GM23248 (cell line): ENCODE results near the gene MMRN1.

Source experiments
- EZH2 ChIP-seq: fragments of 200-600 bp; sonication (generic); IDR thresholded peaks from 2 replicates; pipeline ENCODE4 v1.6.1; 2018; ENCODE audit warnings: antibody characterized with exemption, mild to moderate bottlenecking; ENCODE audit not compliant: insufficient read depth, poor library complexity, severe bottlenecking
- EZH2phosphoT487 ChIP-seq: fragments of 200-600 bp; sonication (generic); IDR thresholded peaks from 2 replicates; pipeline ENCODE4 v1.6.1; 2018; ENCODE audit warnings: antibody characterized with exemption, moderate library complexity, mild to moderate bottlenecking, low read depth; ENCODE audit not compliant: insufficient read depth

DNA sequence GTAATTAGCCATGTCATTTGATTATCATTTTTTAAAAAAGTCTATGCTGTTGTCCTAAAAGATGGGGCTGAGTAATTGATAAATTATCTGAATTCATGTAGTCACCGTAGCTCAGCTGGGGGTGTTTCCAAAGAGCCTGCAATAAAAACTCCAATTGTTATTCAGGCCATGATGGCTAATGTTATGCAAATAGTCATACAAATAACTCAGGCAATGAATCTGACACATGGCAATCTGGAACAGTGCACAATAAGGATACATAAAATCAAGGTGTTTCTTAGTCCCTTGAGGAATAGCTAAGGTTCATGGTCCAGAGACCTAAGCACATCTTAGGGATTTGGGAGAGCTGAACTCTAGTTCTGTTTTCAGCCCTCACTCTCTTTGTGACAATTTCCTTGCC lies 15.2 kb downstream of the MMRN1 start:
- no peak for TF ChIP-seq EZH2
- no peak for TF ChIP-seq EZH2phosphoT487
